SKM-1 treated with dmso at 0.1 percent for 144 hours (cell line): ENCODE measurements around the gene SLX4IP.

ENCODE experiments used
- DNase-seq: peaks from one replicate; lab custom pipeline; 2025; ENCODE audit not compliant: unreplicated experiment; lab: John Stamatoyannopoulos, UW

The SLX4IP gene

GRCh38 chr20:10519361-10520046 lies 84.4 kb downstream of the SLX4IP start:
- DNase-seq, result no peak

- DNase-seq, result no peak
Observed at GRCh38 chr20:10520528-10520927, 85.4 kb downstream of the SLX4IP start.

- no peak for DNase-seq
Observed at GRCh38 chr20:10521068-10521831, 86.1 kb downstream of the SLX4IP start.

GRCh38 chr20:10521836-10522235 lies 86.7 kb downstream of the SLX4IP start:
- DNase-seq, result no peak

- DNase-seq, result no peak
Observed at GRCh38 chr20:10522328-10522727, 87.2 kb downstream of the SLX4IP start.

GRCh38 chr20:10523443-10523842 lies 88.3 kb downstream of the SLX4IP start:
- DNase-seq, result no peak

GRCh38 chr20:10524034-10524476 lies 89.0 kb downstream of the SLX4IP start:
- no peak for DNase-seq

- no peak for DNase-seq
Observed at GRCh38 chr20:10524643-10525042, 89.5 kb downstream of the SLX4IP start.

GRCh38 chr20:10527781-10528180 lies 92.7 kb downstream of the SLX4IP start:
- DNase-seq, result no peak

GRCh38 chr20:10530883-10531282 lies 95.8 kb downstream of the SLX4IP start:
- DNase-seq, result no peak

GRCh38 chr20:10531848-10532247 lies 96.7 kb downstream of the SLX4IP start:
- no peak for DNase-seq

GRCh38 chr20:10532361-10532760 lies 97.3 kb downstream of the SLX4IP start:
- no peak for DNase-seq

GRCh38 chr20:10536531-10536930 lies 101.4 kb downstream of the SLX4IP start:
- no peak for DNase-seq

GRCh38 chr20:10537850-10538480 lies 102.9 kb downstream of the SLX4IP start:
- no peak for DNase-seq

GRCh38 chr20:10538768-10539167 lies 103.7 kb downstream of the SLX4IP start:
- DNase-seq, result no peak

GRCh38 chr20:10539818-10540553 lies 104.9 kb downstream of the SLX4IP start:
- no peak for DNase-seq

- DNase-seq, result no peak
Observed at GRCh38 chr20:10540636-10541493, 105.8 kb downstream of the SLX4IP start.

- DNase-seq, result no peak
Observed at GRCh38 chr20:10541668-10542411, 106.7 kb downstream of the SLX4IP start.

- no peak for DNase-seq
Observed at GRCh38 chr20:10542442-10542841, 107.3 kb downstream of the SLX4IP start.

- DNase-seq, result no peak
Observed at GRCh38 chr20:10543480-10543879, 108.4 kb downstream of the SLX4IP start.
